C4-2B (cell line): Measurements from ENCODE around the gene SMARCA2.

Source experiments
- CTCF ChIP-seq: fragments of 450-650 bp; conservative IDR thresholded peaks from 2 replicates; pipeline ENCODE4 v1.5.1; 2017; ENCODE audit warnings: mild to moderate bottlenecking
- ZFX ChIP-seq: fragments of 450-650 bp; IDR thresholded peaks from 2 replicates; pipeline ENCODE4 v1.6.1; 2017

GRCh38 chr9:2014696-2015580, at the start of gene SMARCA2:
- TF ChIP-seq CTCF = no peak
- no peak for TF ChIP-seq ZFX
